ENCODE data around the gene COIL. TPM values are rescaled to one million over a fixed set of nuclear protein-coding genes. Genes with fewer than 3 reads are reported as not detected.
"Not testable (repeated sequence)": the region's sequence is repeated elsewhere in the genome, so short reads cannot be mapped to it uniquely, and the experiment has no call there.

The COIL gene
- total RNA-seq, 2 experiments from 2014 or later: 16.2 to 17.2 TPM

DNA sequence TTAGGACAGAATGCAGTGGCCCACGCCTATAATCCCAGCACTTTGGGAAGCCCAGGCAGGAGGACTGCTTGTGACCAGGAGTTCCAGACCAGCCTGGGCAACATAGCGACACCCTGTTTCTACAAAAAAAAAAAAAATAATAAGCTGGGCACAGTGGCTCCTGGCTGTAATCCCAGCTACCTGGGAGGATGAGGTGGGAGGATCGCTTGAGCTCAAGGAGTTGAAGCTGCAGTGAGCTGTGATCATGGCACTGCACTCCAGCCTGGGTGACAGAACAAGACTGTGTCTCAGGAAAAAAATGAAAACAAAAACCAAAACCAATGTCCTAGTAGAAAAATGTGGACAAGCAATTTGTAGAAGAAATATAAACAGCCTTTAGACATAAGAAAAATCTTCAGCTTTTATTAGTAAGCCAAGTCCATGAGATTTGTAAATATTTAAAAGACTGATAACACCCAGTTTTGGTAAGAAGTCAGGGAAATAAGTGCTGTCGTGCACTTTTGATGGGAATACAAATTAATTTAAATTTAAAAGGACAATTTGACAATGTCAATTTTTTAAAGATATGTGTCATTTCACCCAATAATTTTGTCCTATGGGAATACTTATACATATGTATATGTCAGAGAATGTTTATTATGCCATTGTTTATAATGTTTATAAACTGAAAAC is 28.2 kb upstream of the COIL start:
- Mint-ChIP-seq H3K4me1 (peaks cover 3% of the 10 kb centered on the region), H3K4me3 (no peak overlapping the region), H3K27ac (no peak overlapping the region), H3K36me3 (ENCODE audit: low read depth) (peaks cover 39% of the 10 kb centered on the region), H3K27me3 (no peaks in the 10 kb centered on the region), H3K9me3 (no peaks in the 10 kb centered on the region)
- no peak for DNase-seq
- POLR2A ChIA-PET: no interaction called here
- CTCF ChIA-PET: interaction anchor here (0.5 to 1.1 kb wide), 2 partner anchors 11 to 14 kb away, joined by 3 read pairs; partner anchors contain the start of gene SCPEP1

DNA sequence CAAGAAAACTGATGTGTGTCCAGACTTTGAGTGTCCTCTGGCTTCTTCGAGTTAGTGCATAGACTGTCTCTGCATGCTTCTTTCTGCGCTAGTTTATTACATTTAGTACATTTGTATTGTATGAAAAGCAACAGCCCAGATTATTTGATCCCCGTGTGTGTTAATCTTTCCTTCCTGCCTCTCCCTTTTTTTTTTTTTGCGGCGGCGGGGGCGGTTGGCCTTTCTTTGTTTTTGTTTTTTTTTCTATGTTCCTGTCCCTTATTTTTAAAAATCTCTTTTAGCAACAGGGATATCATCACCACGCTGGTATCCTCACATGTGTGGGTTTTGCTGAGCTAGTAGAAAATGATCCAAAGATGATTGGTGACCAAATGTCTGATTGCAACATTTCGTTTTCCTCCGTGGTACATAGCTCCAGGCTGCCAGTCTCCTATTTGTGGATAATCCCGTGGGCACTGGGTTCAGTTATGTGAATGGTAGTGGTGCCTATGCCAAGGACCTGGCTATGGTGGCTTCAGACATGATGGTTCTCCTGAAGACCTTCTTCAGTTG is 26.5 kb upstream of the COIL start:
- DNase-seq: no peak
- H3K27ac Mint-ChIP-seq: no peak overlapping the region
- H3K9me3 Mint-ChIP-seq: no peaks in the 10 kb centered on the region
- peaks cover 36% of the 10 kb centered on the region for H3K36me3 Mint-ChIP-seq (ENCODE audit: low read depth)
- peaks cover 4% of the 10 kb centered on the region for H3K4me1 Mint-ChIP-seq
- H3K4me3 Mint-ChIP-seq: no peak overlapping the region
- no peaks in the 10 kb centered on the region for H3K27me3 Mint-ChIP-seq
- ChIA-PET POLR2A (no interaction called here), CTCF (no interaction called here)

DNA sequence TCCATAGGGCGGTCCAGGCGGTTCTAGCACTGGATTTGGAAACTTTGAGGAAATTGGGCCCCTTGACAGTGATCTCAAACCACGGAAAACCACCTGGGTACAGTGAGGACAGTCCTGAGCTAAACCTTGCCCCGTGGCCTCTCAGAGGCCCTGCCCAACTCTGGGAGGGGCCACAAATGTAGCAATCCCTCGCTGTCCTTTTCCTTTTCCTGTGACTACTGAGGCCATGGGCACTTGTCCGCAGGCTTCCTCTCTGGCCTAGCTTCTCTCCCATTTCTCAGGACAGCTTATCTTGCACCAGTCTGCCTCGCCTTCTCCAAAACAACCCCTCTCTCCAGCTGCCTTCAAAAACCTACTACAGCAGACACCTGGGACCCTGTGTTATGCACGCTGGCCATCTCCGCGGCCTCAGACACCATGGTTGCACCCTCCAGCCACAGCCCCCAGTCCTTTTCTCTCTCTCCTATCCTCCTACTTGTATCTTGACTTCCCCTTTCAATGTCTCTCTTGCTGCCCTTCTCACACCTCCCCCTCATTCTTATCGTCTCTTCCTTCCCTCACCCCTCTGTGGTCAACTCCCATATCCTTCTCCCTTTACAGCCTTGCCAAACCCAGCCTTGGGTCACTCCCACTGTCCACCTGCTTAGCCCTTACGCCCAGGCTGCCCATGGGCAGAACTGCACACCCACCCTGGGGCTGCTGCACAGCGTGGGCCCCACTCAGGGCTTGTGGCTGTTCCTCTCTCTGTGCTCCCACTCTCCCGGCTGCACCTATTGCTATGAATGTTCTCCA is 24.7 kb upstream of the COIL start:
- DNase-seq: no peak
- Mint-ChIP-seq H3K27me3 (no peaks in the 10 kb centered on the region), H3K4me3 (no peak overlapping the region), H3K4me1 (peaks cover 4% of the 10 kb centered on the region), H3K9me3 (no peaks in the 10 kb centered on the region), H3K36me3 (ENCODE audit: low read depth) (peaks cover 29% of the 10 kb centered on the region), H3K27ac (no peak overlapping the region)
- CTCF ChIA-PET: no interaction called here
- POLR2A ChIA-PET: no interaction called here

DNA sequence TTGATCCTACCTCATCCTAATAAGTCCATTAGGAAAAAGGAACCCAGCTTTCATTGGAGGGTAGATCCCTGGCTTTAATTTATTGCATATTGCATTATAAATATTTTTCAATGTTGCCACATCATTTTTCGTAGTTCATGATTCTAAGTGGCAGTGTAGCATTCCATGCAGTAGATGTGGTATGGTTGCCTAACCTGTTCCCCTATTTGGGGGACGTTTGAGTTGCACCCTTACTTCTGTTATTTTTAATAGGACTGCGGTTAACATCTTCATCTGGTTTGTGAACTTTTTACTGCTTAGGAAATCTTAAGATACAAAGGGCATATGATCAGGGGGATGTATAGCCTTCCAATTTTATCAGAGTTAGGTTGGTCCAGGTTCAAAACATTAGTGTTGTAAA is 22.5 kb upstream of the COIL start:
- POLR2A ChIA-PET: no interaction called here
- DNase-seq: no peak
- H3K27me3 Mint-ChIP-seq: no peaks in the 10 kb centered on the region
- H3K9me3 Mint-ChIP-seq: no peaks in the 10 kb centered on the region
- H3K4me3 Mint-ChIP-seq: no peak overlapping the region
- peaks cover 20% of the 10 kb centered on the region for H3K4me1 Mint-ChIP-seq
- CTCF ChIA-PET: no interaction called here
- H3K27ac Mint-ChIP-seq: no peak overlapping the region
- H3K36me3 Mint-ChIP-seq (ENCODE audit: low read depth): peaks cover 29% of the 10 kb centered on the region

GRCh38 chr17:56982312-56982711 is 21.5 kb upstream of the COIL start:
- H3K27ac Mint-ChIP-seq: no peak overlapping the region
- no peak for DNase-seq
- peaks cover 19% of the 10 kb centered on the region for H3K36me3 Mint-ChIP-seq (ENCODE audit: low read depth)
- CTCF ChIA-PET: interaction anchor here (0.7 kb wide), 1 partner anchor 201 kb away, joined by 3 read pairs; no protein-coding TSS in a partner anchor
- peaks cover 23% of the 10 kb centered on the region for H3K4me1 Mint-ChIP-seq
- POLR2A ChIA-PET: no interaction called here
- no peaks in the 10 kb centered on the region for H3K9me3 Mint-ChIP-seq
- no peak overlapping the region for H3K4me3 Mint-ChIP-seq
- peaks cover under 1% of the 10 kb centered on the region for H3K27me3 Mint-ChIP-seq

- CTCF ChIA-PET, POLR2A ChIA-PET: not testable (repeated sequence)
Observed at GRCh38 chr17:56980526-56980925, 19.7 kb upstream of the COIL start.

DNA sequence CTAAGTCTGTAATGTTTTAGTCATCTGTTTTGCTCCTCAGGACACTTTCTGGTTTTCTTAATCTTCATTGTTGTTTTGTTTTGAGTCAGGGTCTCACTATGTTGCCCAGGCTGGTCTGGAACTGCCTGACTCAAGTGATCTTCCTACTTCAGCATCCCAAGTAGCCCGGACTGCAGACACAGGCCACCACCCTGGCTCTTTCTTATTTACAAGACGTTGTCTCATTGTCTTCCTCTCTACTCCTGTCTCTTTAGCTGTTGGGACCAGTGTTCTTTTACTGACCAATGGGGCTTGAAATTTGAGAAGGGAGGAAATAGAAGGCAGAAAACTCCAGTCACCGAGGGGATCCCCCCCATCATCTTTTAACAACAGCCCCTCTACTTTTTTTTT is 18.2 kb upstream of the COIL start:
- DNase-seq: no peak
- POLR2A ChIA-PET: interaction anchor here (0.6 to 2.7 kb wide), 8 partner anchors 9 to 145 kb away, joined by 3 to 15 read pairs (median 6); partner anchors contain the start of genes AKAP1, C17orf67, COIL and DGKE
- H3K4me1 Mint-ChIP-seq: peaks cover 25% of the 10 kb centered on the region
- CTCF ChIA-PET: interaction anchor here (0.8 to 1.4 kb wide), 3 partner anchors 10 to 17 kb away, joined by 3 to 5 read pairs (median 3); no protein-coding TSS in a partner anchor
- peaks cover 2% of the 10 kb centered on the region for H3K36me3 Mint-ChIP-seq (ENCODE audit: low read depth)
- H3K9me3 Mint-ChIP-seq: no peaks in the 10 kb centered on the region
- peaks cover 19% of the 10 kb centered on the region for H3K27me3 Mint-ChIP-seq
- peak overlapping the region; percentile 29 for H3K27ac Mint-ChIP-seq
- H3K4me3 Mint-ChIP-seq: peak overlapping the region; percentile 85

More at GRCh38 chr17:56980526-56980925, 19.7 kb upstream of the COIL start:
- not testable (repeated sequence) for H3K9me3 Mint-ChIP-seq, H3K27me3 Mint-ChIP-seq, H3K4me3 Mint-ChIP-seq, H3K27ac Mint-ChIP-seq, DNase-seq
- peaks cover 10% of the 10 kb centered on the region for H3K36me3 Mint-ChIP-seq (ENCODE audit: low read depth)
- peaks cover 28% of the 10 kb centered on the region for H3K4me1 Mint-ChIP-seq

- ChIA-PET POLR2A (interaction anchor here (0.6 to 2.7 kb wide), 10 partner anchors 8 to 1557 kb away, joined by 3 to 15 read pairs (median 3); partner anchors contain the start of genes AKAP1, C17orf67, COIL and DGKE), CTCF (interaction anchor here (0.7 to 1.4 kb wide), 6 partner anchors 11 to 1376 kb away, joined by 3 to 5 read pairs (median 3); no protein-coding TSS in a partner anchor)
- no peaks in the 10 kb centered on the region for H3K9me3 Mint-ChIP-seq
- H3K27ac Mint-ChIP-seq: peak overlapping the region; percentile 80
- peaks cover 25% of the 10 kb centered on the region for H3K4me1 Mint-ChIP-seq
- DNase-seq: no peak
- peak overlapping the region; percentile 85 for H3K4me3 Mint-ChIP-seq
- peaks cover 19% of the 10 kb centered on the region for H3K27me3 Mint-ChIP-seq
- no peaks in the 10 kb centered on the region for H3K36me3 Mint-ChIP-seq (ENCODE audit: low read depth)
Observed at GRCh38 chr17:56978441-56979090, 17.7 kb upstream of the COIL start.

GRCh38 chr17:56977673-56978395 is 17.0 kb upstream of the COIL start, which contains the start of gene SCPEP1:
Gene SCPEP1, plus strand, starts transcription at chr17:56978131. Its CDS starts 29 bp downstream, at chr17:56978160.
- ChIA-PET CTCF (interaction anchor here (0.7 to 1.4 kb wide), 6 partner anchors 11 to 1375 kb away, joined by 3 to 5 read pairs (median 3); no protein-coding TSS in a partner anchor), POLR2A (interaction anchor here (0.7 to 2.7 kb wide), 6 partner anchors 12 to 1557 kb away, joined by 3 to 15 read pairs (median 10); partner anchors contain the start of genes AKAP1, C17orf67, COIL and DGKE)
- Mint-ChIP-seq H3K27me3 (peaks cover 19% of the 10 kb centered on the region), H3K4me1 (peaks cover 25% of the 10 kb centered on the region), H3K36me3 (ENCODE audit: low read depth) (no peaks in the 10 kb centered on the region), H3K9me3 (no peaks in the 10 kb centered on the region), H3K27ac (peak within 1 kb of the TSS; percentile 80), H3K4me3 (peak within 1 kb of the TSS; percentile 85)
- peak; percentile 86 for DNase-seq

- H3K36me3 Mint-ChIP-seq (ENCODE audit: low read depth): no peaks in the 10 kb centered on the region
- H3K4me1 Mint-ChIP-seq: peaks cover 25% of the 10 kb centered on the region
- H3K27ac Mint-ChIP-seq: no peak overlapping the region
- no peak for DNase-seq
- POLR2A ChIA-PET: interaction anchor here (0.9 to 2.7 kb wide), 5 partner anchors 11 to 144 kb away, joined by 3 to 15 read pairs (median 8); partner anchors contain the start of genes AKAP1 and COIL
- no peaks in the 10 kb centered on the region for H3K9me3 Mint-ChIP-seq
- CTCF ChIA-PET: interaction anchor here (1.1 kb wide), 1 partner anchor 157 kb away, joined by 3 read pairs; no protein-coding TSS in a partner anchor
- peaks cover 19% of the 10 kb centered on the region for H3K27me3 Mint-ChIP-seq
- peak overlapping the region; percentile 43 for H3K4me3 Mint-ChIP-seq
Observed at GRCh38 chr17:56976941-56977608, 16.2 kb upstream of the COIL start.

DNA sequence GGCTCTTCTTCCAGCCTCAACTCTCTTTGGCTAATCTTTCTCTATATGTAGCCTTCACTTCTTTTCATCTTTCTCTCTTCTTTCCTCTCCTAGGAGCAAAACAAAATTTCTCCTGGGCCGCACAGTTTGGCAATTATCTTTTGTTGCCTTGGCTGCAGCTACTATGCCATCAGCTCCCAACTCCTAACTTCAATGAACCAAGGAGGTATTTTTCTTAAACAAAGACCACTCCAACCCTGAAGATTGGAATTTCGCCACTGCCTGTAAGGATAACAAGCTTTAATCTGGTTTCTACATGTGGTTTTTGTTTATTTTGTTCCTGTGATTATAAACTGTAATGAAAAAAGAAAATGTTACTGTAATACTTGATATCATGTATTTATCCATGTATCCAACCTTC is 14.8 kb upstream of the COIL start:
- H3K36me3 Mint-ChIP-seq (ENCODE audit: low read depth): no peaks in the 10 kb centered on the region

More for the DNA sequence above, 14.8 kb upstream of the COIL start:
- no peak overlapping the region for H3K4me3 Mint-ChIP-seq
- H3K9me3 Mint-ChIP-seq: no peaks in the 10 kb centered on the region
- H3K27me3 Mint-ChIP-seq: peaks cover 19% of the 10 kb centered on the region
- H3K4me1 Mint-ChIP-seq: peaks cover 25% of the 10 kb centered on the region
- H3K27ac Mint-ChIP-seq: no peak overlapping the region
- ChIA-PET POLR2A (interaction anchor here (1.4 kb wide), 1 partner anchor 15 kb away, joined by 3 read pairs; the partner anchor contains the start of gene COIL), CTCF (no interaction called here)
- no peak for DNase-seq

Data from activated CD4-positive, alpha-beta memory T cell treated with anti-CD3 and anti-CD28 coated beads, Interleukin-2, amount 10 ng/mL, durations not matched to agents 7 days and 5 days (primary cell).